ENCODE measurements around the gene SS18. TPM values are rescaled to one million over a fixed set of nuclear protein-coding genes. Genes with fewer than 3 reads are reported as not detected.

Gene SS18
- total and polyA plus RNA-seq, 2 of the 13 experiments (the other 11 are each of a cell fraction or from before 2014, with no cell fraction given), result 49.2 to 82.7 TPM

DNA sequence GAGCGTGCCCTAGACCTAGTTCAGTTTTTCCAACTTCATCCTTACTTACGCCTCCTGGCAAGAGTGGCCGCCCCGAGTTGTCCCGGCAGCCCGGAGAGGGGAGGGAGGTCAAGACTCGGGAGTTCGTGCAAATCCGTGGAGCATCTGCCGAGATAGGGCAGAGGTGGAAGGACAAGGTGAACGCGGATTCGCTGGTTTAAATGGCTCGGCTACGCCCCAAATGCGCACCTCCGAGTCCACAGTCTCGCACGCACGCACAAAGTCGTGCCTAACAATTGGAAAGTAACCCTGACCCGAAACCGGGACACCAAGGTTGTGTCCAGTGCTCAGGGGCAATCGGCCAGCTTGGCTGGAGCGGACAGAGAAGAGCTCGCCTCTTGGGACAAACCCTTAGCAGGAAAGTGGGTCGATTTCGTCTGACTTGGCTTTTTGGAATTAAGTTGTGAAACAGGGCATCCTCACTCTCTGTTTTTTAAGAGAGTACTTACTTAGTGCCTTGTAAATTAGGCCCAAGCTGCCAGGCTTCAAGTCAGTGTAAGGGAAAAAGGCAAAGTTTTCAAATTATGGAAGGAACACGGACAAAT is 726 bp upstream of the SS18 start (continued):
- TF ChIP-seq, protein P1, sequence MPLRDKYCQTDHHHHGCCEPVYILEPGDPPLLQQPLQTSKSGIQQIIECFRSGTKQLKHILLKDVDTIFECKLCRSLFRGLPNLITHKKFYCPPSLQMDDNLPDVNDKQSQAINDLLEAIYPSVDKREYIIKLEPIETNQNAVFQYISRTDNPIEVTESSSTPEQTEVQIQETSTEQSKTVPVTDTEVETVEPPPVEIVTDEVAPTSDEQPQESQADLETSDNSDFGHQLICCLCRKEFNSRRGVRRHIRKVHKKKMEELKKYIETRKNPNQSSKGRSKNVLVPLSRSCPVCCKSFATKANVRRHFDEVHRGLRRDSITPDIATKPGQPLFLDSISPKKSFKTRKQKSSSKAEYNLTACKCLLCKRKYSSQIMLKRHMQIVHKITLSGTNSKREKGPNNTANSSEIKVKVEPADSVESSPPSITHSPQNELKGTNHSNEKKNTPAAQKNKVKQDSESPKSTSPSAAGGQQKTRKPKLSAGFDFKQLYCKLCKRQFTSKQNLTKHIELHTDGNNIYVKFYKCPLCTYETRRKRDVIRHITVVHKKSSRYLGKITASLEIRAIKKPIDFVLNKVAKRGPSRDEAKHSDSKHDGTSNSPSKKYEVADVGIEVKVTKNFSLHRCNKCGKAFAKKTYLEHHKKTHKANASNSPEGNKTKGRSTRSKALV (CRISPR knock-in tag; IDR thresholded peaks at IDR 0.05), result no peak; the same call in 1 of the 2 replicates
- TF ChIP-seq GRHL1 (CRISPR knock-in tag; conservative IDR thresholded peaks at IDR 0.05), result no peak
- TF ChIP-seq, protein P2, sequence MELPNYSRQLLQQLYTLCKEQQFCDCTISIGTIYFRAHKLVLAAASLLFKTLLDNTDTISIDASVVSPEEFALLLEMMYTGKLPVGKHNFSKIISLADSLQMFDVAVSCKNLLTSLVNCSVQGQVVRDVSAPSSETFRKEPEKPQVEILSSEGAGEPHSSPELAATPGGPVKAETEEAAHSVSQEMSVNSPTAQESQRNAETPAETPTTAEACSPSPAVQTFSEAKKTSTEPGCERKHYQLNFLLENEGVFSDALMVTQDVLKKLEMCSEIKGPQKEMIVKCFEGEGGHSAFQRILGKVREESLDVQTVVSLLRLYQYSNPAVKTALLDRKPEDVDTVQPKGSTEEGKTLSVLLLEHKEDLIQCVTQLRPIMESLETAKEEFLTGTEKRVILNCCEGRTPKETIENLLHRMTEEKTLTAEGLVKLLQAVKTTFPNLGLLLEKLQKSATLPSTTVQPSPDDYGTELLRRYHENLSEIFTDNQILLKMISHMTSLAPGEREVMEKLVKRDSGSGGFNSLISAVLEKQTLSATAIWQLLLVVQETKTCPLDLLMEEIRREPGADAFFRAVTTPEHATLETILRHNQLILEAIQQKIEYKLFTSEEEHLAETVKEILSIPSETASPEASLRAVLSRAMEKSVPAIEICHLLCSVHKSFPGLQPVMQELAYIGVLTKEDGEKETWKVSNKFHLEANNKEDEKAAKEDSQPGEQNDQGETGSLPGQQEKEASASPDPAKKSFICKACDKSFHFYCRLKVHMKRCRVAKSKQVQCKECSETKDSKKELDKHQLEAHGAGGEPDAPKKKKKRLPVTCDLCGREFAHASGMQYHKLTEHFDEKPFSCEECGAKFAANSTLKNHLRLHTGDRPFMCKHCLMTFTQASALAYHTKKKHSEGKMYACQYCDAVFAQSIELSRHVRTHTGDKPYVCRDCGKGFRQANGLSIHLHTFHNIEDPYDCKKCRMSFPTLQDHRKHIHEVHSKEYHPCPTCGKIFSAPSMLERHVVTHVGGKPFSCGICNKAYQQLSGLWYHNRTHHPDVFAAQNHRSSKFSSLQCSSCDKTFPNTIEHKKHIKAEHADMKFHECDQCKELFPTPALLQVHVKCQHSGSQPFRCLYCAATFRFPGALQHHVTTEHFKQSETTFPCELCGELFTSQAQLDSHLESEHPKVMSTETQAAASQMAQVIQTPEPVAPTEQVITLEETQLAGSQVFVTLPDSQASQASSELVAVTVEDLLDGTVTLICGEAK (IDR thresholded peaks at IDR 0.05), result no peak
- TF ChIP-seq, protein P2 (CRISPR knock-in tag; IDR thresholded peaks at IDR 0.05), result peak; percentile 24
- TF ChIP-seq, protein P3, sequence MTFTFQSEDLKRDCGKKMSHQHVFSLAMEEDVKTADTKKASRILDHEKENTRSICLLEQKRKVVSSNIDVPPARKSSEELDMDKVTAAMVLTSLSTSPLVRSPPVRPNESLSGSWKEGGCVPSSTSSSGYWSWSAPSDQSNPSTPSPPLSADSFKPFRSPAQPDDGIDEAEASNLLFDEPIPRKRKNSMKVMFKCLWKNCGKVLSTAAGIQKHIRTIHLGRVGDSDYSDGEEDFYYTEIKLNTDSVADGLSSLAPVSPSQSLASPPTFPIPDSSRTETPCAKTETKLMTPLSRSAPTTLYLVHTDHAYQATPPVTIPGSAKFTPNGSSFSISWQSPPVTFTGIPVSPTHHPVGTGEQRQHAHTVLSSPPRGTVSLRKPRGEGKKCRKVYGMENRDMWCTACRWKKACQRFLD (CRISPR knock-in tag; IDR thresholded peaks at IDR 0.05; ENCODE audit: borderline replicate concordance), result peak; percentile 36; the same call in 1 of the 2 replicates
- no peak for TF ChIP-seq ZNF382 (CRISPR knock-in tag; IDR thresholded peaks at IDR 0.05; ENCODE audit: borderline replicate concordance)
- TF ChIP-seq MEIS1 (CRISPR knock-in tag; IDR thresholded peaks at IDR 0.05; ENCODE audit: borderline replicate concordance), result no peak
- no peak for TF ChIP-seq ZNF552 (CRISPR knock-in tag; IDR thresholded peaks at IDR 0.05; ENCODE audit: borderline replicate concordance)
- TF ChIP-seq ZNF432 (CRISPR knock-in tag; IDR thresholded peaks at IDR 0.05; ENCODE audit: borderline replicate concordance), result no peak
- TF ChIP-seq ZNF292 (CRISPR knock-in tag; IDR thresholded peaks at IDR 0.05; ENCODE audit: borderline replicate concordance, low read depth), result no peak
- TF ChIP-seq U2AF2 (IDR thresholded peaks at IDR 0.05; ENCODE audit: low read depth, low read length), result no peak
- no peak for TF ChIP-seq SIN3B (IDR thresholded peaks at IDR 0.05; ENCODE audit: low read length)
- TF ChIP-seq MTA3 (CRISPR knock-in tag; IDR thresholded peaks at IDR 0.05), result no peak
- no peak for TF ChIP-seq ETV5 (CRISPR knock-in tag; IDR thresholded peaks at IDR 0.05; ENCODE audit: borderline replicate concordance)
- peak; percentile 92 for TF ChIP-seq ZNF501 (CRISPR knock-in tag; IDR thresholded peaks at IDR 0.05)
- TF ChIP-seq MED13 (CRISPR knock-in tag; IDR thresholded peaks at IDR 0.05), result no peak

All from HepG2 (cell line).